ENCODE data around the gene ACSBG1. TPM values are rescaled to one million over a fixed set of nuclear protein-coding genes. Genes with fewer than 3 reads are reported as not detected.
A peak's percentile ranks its signal among the peaks of the same experiment; 100 is the strongest.
"Not testable (repeated sequence)": the region's sequence is repeated elsewhere in the genome, so short reads cannot be mapped to it uniquely, and the experiment has no call there.

The ACSBG1 gene
- total RNA-seq, 1 experiment from 2014 or later = not detected

- DNase-seq (ENCODE audit: low read depth) = no peak
These were observed 65.8 kb downstream of the ACSBG1 start for GRCh38 chr15:78168608-78169007.

- DNase-seq (ENCODE audit: low read depth) = no peak
These were observed 67.0 kb downstream of the ACSBG1 start for GRCh38 chr15:78167227-78167888.

- DNase-seq (ENCODE audit: low read depth) = no peak
These were observed 70.4 kb downstream of the ACSBG1 start for GRCh38 chr15:78164010-78164409.

GRCh38 chr15:78162038-78162437, 72.3 kb downstream of the ACSBG1 start:
- no peak for DNase-seq (ENCODE audit: low read depth)

- DNase-seq (ENCODE audit: low read depth) = no peak
These were observed 75.0 kb downstream of the ACSBG1 start for GRCh38 chr15:78159395-78159794.

- DNase-seq (ENCODE audit: low read depth) = no peak
These were observed 77.2 kb downstream of the ACSBG1 start for GRCh38 chr15:78157203-78157602.

GRCh38 chr15:78156653-78157052, 77.7 kb downstream of the ACSBG1 start:
- DNase-seq (ENCODE audit: low read depth) = no peak

GRCh38 chr15:78155355-78155939, 78.9 kb downstream of the ACSBG1 start:
- no peak for DNase-seq (ENCODE audit: low read depth)

GRCh38 chr15:78154955-78155354, 79.4 kb downstream of the ACSBG1 start:
- no peak for DNase-seq (ENCODE audit: low read depth)

GRCh38 chr15:78151075-78151474, 83.3 kb downstream of the ACSBG1 start:
- not testable (repeated sequence) for DNase-seq (ENCODE audit: low read depth)

- DNase-seq (ENCODE audit: low read depth) = peak; percentile 33
These were observed 84.3 kb downstream of the ACSBG1 start for GRCh38 chr15:78149805-78150751.

GRCh38 chr15:78149068-78149804, 85.1 kb downstream of the ACSBG1 start, which contains the start of gene IDH3A:
TSS of gene IDH3A (plus strand) at chr15:78149362. CDS start at chr15:78149404, 42 bp downstream.
- DNase-seq (ENCODE audit: low read depth) = peak; percentile 98

GRCh38 chr15:78148392-78149067, 85.8 kb downstream of the ACSBG1 start:
- no peak for DNase-seq (ENCODE audit: low read depth)

GRCh38 chr15:78147566-78147965, 86.8 kb downstream of the ACSBG1 start:
- DNase-seq (ENCODE audit: low read depth) = no peak

GRCh38 chr15:78146425-78147154, 87.8 kb downstream of the ACSBG1 start:
- DNase-seq (ENCODE audit: low read depth) = no peak

GRCh38 chr15:78142332-78142731, 92.0 kb downstream of the ACSBG1 start:
- no peak for DNase-seq (ENCODE audit: low read depth)

GRCh38 chr15:78140292-78140691, 94.1 kb downstream of the ACSBG1 start:
- DNase-seq (ENCODE audit: low read depth) = no peak

- no peak for DNase-seq (ENCODE audit: low read depth)
These were observed 94.8 kb downstream of the ACSBG1 start for GRCh38 chr15:78139578-78139977.

GRCh38 chr15:78133801-78134200, 100.6 kb downstream of the ACSBG1 start:
- no peak for DNase-seq (ENCODE audit: low read depth)

GRCh38 chr15:78131295-78132061, 102.9 kb downstream of the ACSBG1 start, which contains the start of gene CIB2:
TSS of gene CIB2 (minus strand) at chr15:78131445. CDS start at chr15:78131215, 230 bp downstream.
- DNase-seq (ENCODE audit: low read depth) = peak; percentile 83
